ENCODE results near the gene UBE2N.

GRCh38 chr12:93448796-93449195 is 7.0 kb upstream of the UBE2N start:
- TF ChIP-seq CTCF (IDR thresholded peaks at IDR 0.05) (no peak), POLR2A (IDR thresholded peaks at IDR 0.05) (no peak)
